Upper lobe of left lung (tissue), 4 donors: Measurements from ENCODE around the gene DGKB.

Experiments used
- CTCF ChIP-seq, 6 experiments: fragments of 450-650 bp in 4 of 6; fragments of 200-600 bp in 2 of 6; sonication (generic) in 2 of 6; IDR thresholded peaks; one replicate each; pipeline ENCODE4 v1.5.1; 2016 to 2019; ENCODE audit warnings: antibody characterized with exemption in 6 of 6
- EP300 ChIP-seq, 4 donors: sonication (generic); formaldehyde crosslinking; IDR thresholded peaks; one replicate each; pipeline ENCODE4 v1.5.1; 2017; ENCODE audit warnings: antibody characterized with exemption in 4 of 4, control low read depth in 2 of 4
- POLR2A ChIP-seq, 4 donors: fragments of 450-650 bp; IDR thresholded peaks; one replicate each; pipeline ENCODE4 v1.5.1; 2016 to 2017; ENCODE audit warnings: antibody characterized with exemption in 4 of 4, mild to moderate bottlenecking in 2 of 4
- POLR2AphosphoS5 ChIP-seq, 2 donors: sonication (generic); formaldehyde crosslinking; IDR thresholded peaks; one replicate each; pipeline ENCODE4 v1.5.1; 2017; ENCODE audit warnings: antibody characterized with exemption in 2 of 2

DNA sequence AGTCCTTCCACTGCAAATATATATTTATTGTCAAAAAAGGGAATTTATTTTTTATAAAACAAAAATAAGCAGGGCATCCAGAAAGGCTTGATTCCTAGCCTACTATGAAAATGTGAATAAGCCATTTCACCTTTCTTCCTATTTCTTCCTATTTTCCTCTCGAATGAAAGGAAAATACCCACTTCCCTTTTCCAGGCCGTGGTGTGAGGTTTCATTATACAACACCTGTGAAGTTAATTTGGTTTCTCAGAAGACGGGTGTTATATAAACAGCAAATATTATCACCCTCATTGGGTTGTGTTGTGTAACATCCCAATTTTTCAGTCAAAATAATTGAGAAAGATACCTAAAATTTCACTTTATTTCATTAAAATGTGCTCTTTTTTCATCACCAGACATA is 214.3 kb downstream of the DGKB start:
- TF ChIP-seq POLR2A (IDR thresholded peaks at IDR 0.05): no peak
- TF ChIP-seq EP300 (IDR thresholded peaks at IDR 0.05): no peak
- TF ChIP-seq CTCF (IDR thresholded peaks at IDR 0.05): no peak
- TF ChIP-seq POLR2AphosphoS5 (IDR thresholded peaks at IDR 0.05): no peak
